ENCODE results near the gene SPINK2.
A peak's percentile ranks its signal among the peaks of the same experiment; 100 is the strongest.

SPINK2 gene

DNA sequence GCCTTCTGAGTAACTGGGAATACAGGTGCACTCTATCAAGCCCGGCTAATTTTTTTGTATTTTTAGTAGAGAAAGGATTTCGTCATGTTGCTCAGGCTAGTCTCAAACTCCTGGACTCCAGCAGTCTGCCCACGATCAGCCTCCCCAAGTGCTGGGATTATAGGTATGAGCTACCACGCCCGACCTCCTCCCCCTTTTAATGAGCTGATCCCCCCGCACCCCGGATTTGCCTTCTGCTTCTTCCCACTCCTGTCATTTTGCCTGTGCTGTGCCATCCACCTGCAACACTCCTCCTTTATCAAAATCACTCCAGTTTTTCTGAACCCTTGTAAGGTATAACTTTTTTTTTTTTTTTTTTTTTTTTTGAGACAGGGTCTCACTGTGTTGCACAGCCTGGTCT, 33.4 kb downstream of the SPINK2 start:
- no peak overlapping the region for H3K4me3 ChIP-seq (replicated peaks; ENCODE audit: low read depth, low read length)
- TF ChIP-seq, protein P1, sequence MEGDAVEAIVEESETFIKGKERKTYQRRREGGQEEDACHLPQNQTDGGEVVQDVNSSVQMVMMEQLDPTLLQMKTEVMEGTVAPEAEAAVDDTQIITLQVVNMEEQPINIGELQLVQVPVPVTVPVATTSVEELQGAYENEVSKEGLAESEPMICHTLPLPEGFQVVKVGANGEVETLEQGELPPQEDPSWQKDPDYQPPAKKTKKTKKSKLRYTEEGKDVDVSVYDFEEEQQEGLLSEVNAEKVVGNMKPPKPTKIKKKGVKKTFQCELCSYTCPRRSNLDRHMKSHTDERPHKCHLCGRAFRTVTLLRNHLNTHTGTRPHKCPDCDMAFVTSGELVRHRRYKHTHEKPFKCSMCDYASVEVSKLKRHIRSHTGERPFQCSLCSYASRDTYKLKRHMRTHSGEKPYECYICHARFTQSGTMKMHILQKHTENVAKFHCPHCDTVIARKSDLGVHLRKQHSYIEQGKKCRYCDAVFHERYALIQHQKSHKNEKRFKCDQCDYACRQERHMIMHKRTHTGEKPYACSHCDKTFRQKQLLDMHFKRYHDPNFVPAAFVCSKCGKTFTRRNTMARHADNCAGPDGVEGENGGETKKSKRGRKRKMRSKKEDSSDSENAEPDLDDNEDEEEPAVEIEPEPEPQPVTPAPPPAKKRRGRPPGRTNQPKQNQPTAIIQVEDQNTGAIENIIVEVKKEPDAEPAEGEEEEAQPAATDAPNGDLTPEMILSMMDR (IDR thresholded peaks at IDR 0.05; ENCODE audit: low read length, missing control alignments), result no peak
- DNase-seq (ENCODE audit: low read depth), result no peak

DNA sequence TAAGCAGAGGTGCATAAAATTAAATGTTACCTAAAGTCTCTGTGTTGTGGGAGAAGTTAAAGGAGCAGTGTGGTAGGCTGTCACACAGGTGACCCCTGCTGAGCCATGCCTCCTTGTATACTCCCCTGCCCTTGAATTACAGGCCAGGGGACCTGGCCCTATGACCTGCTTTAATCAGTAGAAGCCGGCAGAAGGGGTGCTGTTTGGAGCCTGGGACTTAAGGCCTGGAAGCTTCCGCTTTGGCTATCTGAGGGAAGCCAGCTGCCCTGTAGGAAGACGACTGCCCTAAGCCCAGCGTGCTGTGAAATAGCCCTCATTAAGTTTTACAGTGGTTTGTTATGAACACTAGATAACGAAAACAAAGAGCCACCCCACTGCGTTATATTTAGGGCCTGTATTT, 34.1 kb downstream of the SPINK2 start:
- TF ChIP-seq, protein P1 (IDR thresholded peaks at IDR 0.05; ENCODE audit: low read length, missing control alignments), result no peak
- peak; percentile 43 for DNase-seq (ENCODE audit: low read depth)
- no peak overlapping the region for H3K4me3 ChIP-seq (replicated peaks; ENCODE audit: low read depth, low read length)

DNA sequence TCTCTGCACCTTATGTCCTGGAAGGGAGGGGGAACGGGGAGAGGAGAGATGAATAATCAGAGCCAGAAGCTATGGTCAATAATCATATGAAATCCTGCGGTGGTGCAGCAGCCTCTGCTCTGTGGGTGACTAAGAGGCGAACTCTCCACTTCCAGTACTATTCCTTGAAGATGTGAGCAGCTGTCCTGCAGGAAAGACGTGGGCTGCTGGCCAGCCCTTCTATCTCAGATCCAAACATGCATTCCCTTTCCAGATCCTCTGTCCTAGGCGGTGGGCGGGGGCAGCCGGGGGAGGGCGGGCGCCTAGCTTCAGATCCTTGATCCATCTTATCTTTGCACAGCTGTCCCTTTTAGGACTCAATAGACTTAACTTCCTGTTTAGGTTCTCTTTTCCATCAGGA, 34.5 kb downstream of the SPINK2 start:
- peak; percentile 82 for DNase-seq (ENCODE audit: low read depth)
- TF ChIP-seq, protein P1 (IDR thresholded peaks at IDR 0.05; ENCODE audit: low read length, missing control alignments), result no peak
- no peak overlapping the region for H3K4me3 ChIP-seq (replicated peaks; ENCODE audit: low read depth, low read length)

DNA sequence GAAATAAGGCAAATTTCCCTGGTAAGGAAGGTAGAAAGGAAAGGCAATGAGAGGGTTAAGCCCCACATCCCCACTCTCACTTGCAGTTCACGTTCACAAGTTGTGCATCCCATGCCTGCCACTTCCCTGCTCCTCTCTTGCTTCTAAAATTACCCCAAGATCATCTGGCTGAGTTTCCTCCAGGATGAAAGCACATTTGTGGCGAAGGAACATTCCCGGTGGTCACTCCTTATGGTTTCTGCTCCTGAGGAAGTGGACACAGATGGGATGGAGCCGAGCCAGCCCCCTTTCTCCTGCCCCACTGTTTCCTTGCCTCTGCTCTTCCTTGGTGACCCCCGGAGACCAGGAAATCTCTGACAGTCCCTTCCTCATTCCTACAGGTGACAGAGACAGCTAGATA, 37.5 kb downstream of the SPINK2 start:
- H3K4me3 ChIP-seq (replicated peaks; ENCODE audit: low read depth, low read length), result no peak overlapping the region
- no peak for DNase-seq (ENCODE audit: low read depth)

DNA sequence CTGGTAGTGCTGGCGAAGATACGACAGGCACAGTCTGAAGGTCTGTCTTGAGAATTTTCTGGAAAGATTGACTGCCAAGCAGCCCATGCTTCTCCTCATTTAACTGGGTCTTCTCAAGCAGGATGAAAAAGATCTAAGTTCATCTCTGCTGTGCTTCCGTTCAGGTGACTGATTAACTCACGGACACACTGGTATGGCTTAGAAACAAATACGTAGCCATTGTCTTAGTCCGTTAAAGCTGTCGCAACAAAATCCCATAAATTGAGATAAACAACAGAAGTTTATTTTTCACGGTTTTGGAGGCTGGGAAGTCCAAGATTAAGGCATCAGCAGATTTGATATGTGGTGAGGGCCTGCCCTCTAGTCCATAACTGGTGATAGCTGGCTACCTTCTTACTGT, 39.5 kb downstream of the SPINK2 start:
- DNase-seq (ENCODE audit: low read depth), result no peak
- H3K4me3 ChIP-seq (replicated peaks; ENCODE audit: low read depth, low read length), result no peak overlapping the region
- TF ChIP-seq, protein P1 (IDR thresholded peaks at IDR 0.05; ENCODE audit: low read length, missing control alignments), result no peak

More for the DNA sequence above, 37.5 kb downstream of the SPINK2 start:
- TF ChIP-seq, protein P1 (IDR thresholded peaks at IDR 0.05; ENCODE audit: low read length, missing control alignments), result no peak

DNA sequence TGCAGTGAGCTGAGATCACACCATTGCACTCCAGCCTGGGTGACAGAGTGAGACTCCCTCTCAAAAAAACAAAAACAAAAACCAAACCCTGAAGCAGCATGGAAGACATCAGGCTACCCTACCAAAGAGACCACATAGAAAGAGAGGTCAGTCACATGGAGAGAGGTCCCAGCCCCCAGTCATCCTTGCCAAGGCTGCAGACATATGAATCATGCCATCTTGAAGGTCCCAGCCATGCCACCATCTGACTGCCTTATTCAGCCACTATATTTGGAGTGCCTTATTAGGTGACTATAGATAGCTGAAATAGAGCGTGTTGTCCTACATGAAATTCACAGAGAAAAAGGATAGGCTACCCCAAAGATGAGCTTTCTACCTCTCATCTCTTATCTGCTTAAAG, 48.2 kb downstream of the SPINK2 start:
- no peak for DNase-seq (ENCODE audit: low read depth)
- TF ChIP-seq, protein P1 (IDR thresholded peaks at IDR 0.05; ENCODE audit: low read length, missing control alignments), result no peak
- H3K4me3 ChIP-seq (replicated peaks; ENCODE audit: low read depth, low read length), result no peak overlapping the region

DNA sequence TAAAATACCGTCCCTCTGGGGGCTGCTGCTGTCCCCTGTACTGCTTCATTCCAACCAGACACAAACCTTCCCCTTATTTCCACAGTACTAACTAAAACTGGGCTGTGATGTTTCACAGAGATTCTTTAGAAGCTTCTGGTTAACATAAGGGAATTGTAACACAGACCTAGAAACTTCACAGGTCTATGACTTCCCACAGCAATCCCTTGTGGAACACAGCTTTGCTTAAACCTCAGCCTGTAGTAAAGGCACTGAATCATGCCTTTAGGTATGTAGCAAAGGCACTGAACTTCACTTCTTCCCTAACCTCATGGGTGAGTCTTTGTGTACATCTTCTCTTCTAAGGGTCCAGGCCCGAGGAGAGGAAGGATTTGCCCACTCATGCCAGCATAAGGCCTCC, 49.4 kb downstream of the SPINK2 start:
- no peak overlapping the region for H3K4me3 ChIP-seq (replicated peaks; ENCODE audit: low read depth, low read length)
- no peak for DNase-seq (ENCODE audit: low read depth)
- TF ChIP-seq, protein P1 (IDR thresholded peaks at IDR 0.05; ENCODE audit: low read length, missing control alignments), result no peak
